ENCODE measurements around the gene NFASC. TPM values are rescaled to one million over a fixed set of nuclear protein-coding genes. Genes with fewer than 3 reads are reported as not detected.

Gene NFASC
- total and polyA plus RNA-seq, 8 donors, result 1.1 to 54.2 (median 13.3) TPM

DNA sequence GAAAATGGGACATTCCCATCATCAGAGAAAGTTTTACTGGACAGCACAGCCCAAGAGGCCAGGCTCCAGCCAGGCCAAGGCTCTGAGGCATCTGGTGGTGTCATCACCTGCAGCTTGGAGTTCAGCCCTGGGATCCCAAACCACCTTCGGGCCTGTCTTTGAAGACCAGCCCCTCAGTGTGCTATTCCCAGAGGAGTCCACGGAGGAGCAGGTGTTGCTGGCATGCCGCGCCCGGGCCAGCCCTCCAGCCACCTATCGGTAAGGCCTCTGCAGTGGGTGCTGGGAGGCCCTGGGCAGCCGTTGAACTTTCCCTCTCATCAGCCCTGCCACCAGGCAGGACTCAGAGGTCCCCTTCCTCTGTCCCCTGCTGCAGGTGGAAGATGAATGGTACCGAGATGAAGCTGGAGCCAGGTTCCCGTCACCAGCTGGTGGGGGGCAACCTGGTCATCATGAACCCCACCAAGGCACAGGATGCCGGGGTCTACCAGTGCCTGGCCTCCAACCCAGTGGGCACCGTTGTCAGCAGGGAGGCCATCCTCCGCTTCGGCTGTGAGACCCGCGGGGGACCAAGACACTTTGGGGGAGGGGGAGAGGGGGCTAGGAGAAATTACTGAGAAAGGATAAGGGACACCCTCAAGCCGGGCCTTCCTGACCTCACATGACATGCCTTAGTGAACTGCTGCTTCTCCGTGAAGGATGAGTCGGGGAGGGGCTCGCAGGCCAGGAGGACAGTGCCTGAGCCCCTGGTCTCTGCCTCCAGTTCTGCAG is 187.3 kb downstream of the NFASC start:
- Histone ChIP-seq H3K4me1 (peaks cover 0 to 8% (median 3%) of the 10 kb centered on the region in 4 donors), H3K4me3 (no peak overlapping the region), H3K27ac (no peak overlapping the region), H3K27me3 (peaks cover 0 to 26% (median 0%) of the 10 kb centered on the region in 3 donors), H3K36me3 (no peaks in the 10 kb centered on the region), H3K9me3 (no peaks in the 10 kb centered on the region)
- WGBS, 5 donors, result 86 to 93% (median 89%) methylated on average over 16 to 19 of the region's 19 CpGs
- no peak for DNase-seq
- intact Hi-C loops (cut with DNase I; ENCODE audit: low total_unique reads), result loop anchor here (5.0 kb wide), 1 partner anchor 71 kb away; no protein-coding TSS in a partner anchor
- TF ChIP-seq POLR2A (IDR thresholded peaks at IDR 0.05) (no peak), POLR2AphosphoS5 (IDR thresholded peaks at IDR 0.05) (no peak), EP300 (IDR thresholded peaks at IDR 0.05) (no peak)

GRCh38 chr1:205058853-205059252 is 188.2 kb downstream of the NFASC start:
- H3K4me1 ChIP-seq, result peaks cover 0 to 8% (median 3%) of the 10 kb centered on the region in 4 donors
- H3K36me3 ChIP-seq, result no peaks in the 10 kb centered on the region
- H3K4me3 ChIP-seq, result no peak overlapping the region
- no peak overlapping the region for H3K27ac ChIP-seq
- DNase-seq, result no peak
- no peaks in the 10 kb centered on the region for H3K9me3 ChIP-seq
- 92 to 97% (median 95%) methylated on average over 7 to 12 of the region's 12 CpGs for WGBS, 5 donors
- no peak for TF ChIP-seq POLR2AphosphoS5 (IDR thresholded peaks at IDR 0.05)
- no peak for TF ChIP-seq POLR2A (IDR thresholded peaks at IDR 0.05)
- intact Hi-C loops (cut with DNase I; ENCODE audit: low total_unique reads), result loop anchor here (5.0 kb wide), 1 partner anchor 72 kb away; no protein-coding TSS in a partner anchor
- H3K27me3 ChIP-seq, result peaks cover 0 to 22% (median 0%) of the 10 kb centered on the region in 3 donors

- intact Hi-C loops (cut with DNase I; ENCODE audit: low total_unique reads), result loop anchor here (5.0 kb wide), 1 partner anchor 72 kb away; no protein-coding TSS in a partner anchor
- no peak overlapping the region for H3K4me3 ChIP-seq
- peaks cover 0 to 14% (median 0%) of the 10 kb centered on the region in 3 donors for H3K27me3 ChIP-seq
- no peak for DNase-seq
- TF ChIP-seq CTCF (IDR thresholded peaks at IDR 0.05) (no peak), POLR2AphosphoS5 (IDR thresholded peaks at IDR 0.05) (no peak), POLR2A (IDR thresholded peaks at IDR 0.05) (no peak), EP300 (IDR thresholded peaks at IDR 0.05) (no peak)
- 79 to 96% (median 90%) methylated on average over 3 to 6 of the region's 6 CpGs for WGBS, 5 donors
- H3K9me3 ChIP-seq, result no peaks in the 10 kb centered on the region
- no peak overlapping the region for H3K27ac ChIP-seq
- peaks cover 0 to 8% (median 3%) of the 10 kb centered on the region in 4 donors for H3K4me1 ChIP-seq
- no peaks in the 10 kb centered on the region for H3K36me3 ChIP-seq
Observed at GRCh38 chr1:205059660-205060059, 189.0 kb downstream of the NFASC start.

GRCh38 chr1:205060746-205061145 is 190.1 kb downstream of the NFASC start:
- DNase-seq, result no peak
- WGBS, 5 donors, result 72 to 95% (median 86%) methylated on average over 8 to 10 of the region's 10 CpGs
- Histone ChIP-seq H3K4me1 (peaks cover 0 to 8% (median 3%) of the 10 kb centered on the region in 4 donors), H3K9me3 (no peaks in the 10 kb centered on the region), H3K36me3 (no peaks in the 10 kb centered on the region), H3K27me3 (peaks cover 0 to 10% (median 0%) of the 10 kb centered on the region in 3 donors), H3K4me3 (no peak overlapping the region), H3K27ac (no peak overlapping the region)
- intact Hi-C loops (cut with DNase I; ENCODE audit: low total_unique reads), result no loop called here
- no peak for TF ChIP-seq POLR2A (IDR thresholded peaks at IDR 0.05)
- no peak for TF ChIP-seq EP300 (IDR thresholded peaks at IDR 0.05)
- no peak for TF ChIP-seq CTCF (IDR thresholded peaks at IDR 0.05)
- no peak for TF ChIP-seq POLR2AphosphoS5 (IDR thresholded peaks at IDR 0.05)

GRCh38 chr1:205061227-205061626 is 190.6 kb downstream of the NFASC start:
- 73 to 89% (median 76%) methylated on average over 7 to 14 of the region's 14 CpGs for WGBS, 5 donors
- no peak overlapping the region for H3K4me3 ChIP-seq
- no peaks in the 10 kb centered on the region for H3K36me3 ChIP-seq
- no peak for DNase-seq
- H3K27me3 ChIP-seq, result peaks cover 0 to 12% (median 0%) of the 10 kb centered on the region in 3 donors
- no peak overlapping the region for H3K27ac ChIP-seq
- no peak for TF ChIP-seq EP300 (IDR thresholded peaks at IDR 0.05)
- no peak for TF ChIP-seq POLR2AphosphoS5 (IDR thresholded peaks at IDR 0.05)
- TF ChIP-seq CTCF (IDR thresholded peaks at IDR 0.05), result no peak
- TF ChIP-seq POLR2A (IDR thresholded peaks at IDR 0.05), result no peak
- peaks cover 0 to 8% (median 3%) of the 10 kb centered on the region in 4 donors for H3K4me1 ChIP-seq
- intact Hi-C loops (cut with DNase I; ENCODE audit: low total_unique reads), result no loop called here
- H3K9me3 ChIP-seq, result no peaks in the 10 kb centered on the region
